Measurements from ENCODE around the gene CEP85L. TPM values are rescaled to one million over a fixed set of nuclear protein-coding genes. Genes with fewer than 3 reads are reported as not detected.

CEP85L gene
- 9.1 TPM for polyA plus RNA-seq (2012; ENCODE audit: insufficient read depth, insufficient read length)

DNA sequence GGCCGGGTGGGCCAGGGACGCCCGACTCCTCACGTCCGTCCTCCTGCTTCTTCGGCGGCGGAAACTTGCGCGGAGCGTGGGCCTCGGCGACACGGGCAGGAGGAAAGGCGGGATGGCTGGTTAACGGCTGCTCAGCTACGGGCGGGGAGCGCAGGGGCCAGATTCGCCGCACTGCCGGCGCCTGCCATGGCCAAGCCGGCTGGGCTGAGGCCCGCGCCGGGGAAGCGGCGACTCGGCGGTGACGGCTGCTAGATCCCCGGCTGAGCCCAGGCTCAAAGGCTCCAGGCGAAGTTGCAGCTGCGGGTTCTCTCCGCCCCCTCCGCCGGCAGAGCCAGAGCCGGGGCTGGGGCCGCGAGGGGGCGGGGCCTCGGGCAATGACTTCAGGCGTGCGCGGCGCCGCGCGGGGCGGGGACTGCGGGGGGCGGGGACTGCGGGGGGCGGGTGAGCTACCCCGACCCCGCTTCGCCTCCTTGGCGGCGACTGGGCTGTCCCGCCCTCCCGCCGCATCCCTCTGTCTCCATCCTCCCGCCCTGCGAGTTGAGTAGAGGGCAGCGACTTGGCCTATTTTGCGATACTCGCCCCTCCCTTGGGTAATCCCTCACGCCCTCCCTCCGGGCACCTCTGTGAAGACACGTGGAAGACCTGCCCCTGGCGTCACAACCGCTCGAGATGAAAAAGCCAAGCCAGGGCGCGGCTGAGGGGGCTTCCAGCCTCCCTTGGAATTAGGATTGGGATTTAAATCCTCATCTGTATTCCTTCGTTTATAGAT lies at the start of gene CEP85L:
Gene CEP85L (minus strand): TSS at position 310 of the 769 bp plus-strand sequence. CDS start 322 bp downstream, outside the sequence.
- DNase-seq (ENCODE audit: low read depth, low spot score) = peak; percentile 87
- peak within 1 kb of the TSS; percentile 72 for H3K4me3 ChIP-seq (ENCODE audit: low read length)

GRCh38 chr6:118700531-118700930 lies 49.1 kb upstream of the CEP85L start:
- DNase-seq (ENCODE audit: low read depth, low spot score) = no peak
- no peak overlapping the region for H3K4me3 ChIP-seq (ENCODE audit: low read length)

- no peak overlapping the region for H3K4me3 ChIP-seq (ENCODE audit: low read length)
- DNase-seq (ENCODE audit: low read depth, low spot score) = no peak
These were observed 46.2 kb upstream of the CEP85L start for GRCh38 chr6:118697554-118697953.

DNA sequence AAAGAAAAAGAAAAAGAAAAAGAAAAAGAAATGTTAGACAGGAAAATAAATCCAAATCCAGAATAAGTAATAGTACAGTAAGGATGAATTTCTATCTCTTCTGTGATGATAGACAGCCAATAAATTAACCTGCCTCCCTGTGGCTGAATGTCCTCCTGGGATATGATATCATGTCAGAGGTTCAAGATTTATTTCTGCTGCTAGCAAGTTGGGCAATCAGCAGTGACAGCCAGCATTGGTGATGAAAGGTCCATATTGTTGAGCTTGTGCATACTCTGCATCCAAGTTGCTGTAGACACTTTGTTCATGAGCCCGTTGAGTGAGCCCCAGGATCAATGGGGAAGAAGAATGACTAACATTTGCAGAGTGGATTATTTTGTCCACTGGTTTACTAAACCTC lies 44.9 kb upstream of the CEP85L start:
- no peak overlapping the region for H3K4me3 ChIP-seq (ENCODE audit: low read length)

DNA sequence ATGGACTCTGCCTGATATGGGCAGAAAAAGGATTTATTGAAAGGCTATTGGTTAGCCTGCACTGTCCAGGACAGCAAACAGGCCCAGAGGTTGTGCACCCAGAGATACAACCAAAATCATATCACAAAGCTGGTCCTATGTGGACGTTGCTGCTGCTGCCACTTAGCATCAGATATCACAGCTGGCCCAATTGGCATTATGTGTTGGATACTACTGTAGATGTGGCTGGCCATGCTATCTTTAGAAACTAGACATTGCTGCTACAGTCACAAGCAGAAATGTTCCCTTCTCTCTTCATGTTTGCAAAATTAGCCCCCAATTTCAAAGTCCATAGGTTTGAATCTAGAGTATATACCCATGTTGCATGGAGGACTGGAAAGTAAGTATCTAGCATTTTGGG lies 42.2 kb upstream of the CEP85L start:
- no peak overlapping the region for H3K4me3 ChIP-seq (ENCODE audit: low read length)
- DNase-seq (ENCODE audit: low read depth, low spot score) = no peak

More for the DNA sequence above, 44.9 kb upstream of the CEP85L start:
- DNase-seq (ENCODE audit: low read depth, low spot score) = no peak

DNA sequence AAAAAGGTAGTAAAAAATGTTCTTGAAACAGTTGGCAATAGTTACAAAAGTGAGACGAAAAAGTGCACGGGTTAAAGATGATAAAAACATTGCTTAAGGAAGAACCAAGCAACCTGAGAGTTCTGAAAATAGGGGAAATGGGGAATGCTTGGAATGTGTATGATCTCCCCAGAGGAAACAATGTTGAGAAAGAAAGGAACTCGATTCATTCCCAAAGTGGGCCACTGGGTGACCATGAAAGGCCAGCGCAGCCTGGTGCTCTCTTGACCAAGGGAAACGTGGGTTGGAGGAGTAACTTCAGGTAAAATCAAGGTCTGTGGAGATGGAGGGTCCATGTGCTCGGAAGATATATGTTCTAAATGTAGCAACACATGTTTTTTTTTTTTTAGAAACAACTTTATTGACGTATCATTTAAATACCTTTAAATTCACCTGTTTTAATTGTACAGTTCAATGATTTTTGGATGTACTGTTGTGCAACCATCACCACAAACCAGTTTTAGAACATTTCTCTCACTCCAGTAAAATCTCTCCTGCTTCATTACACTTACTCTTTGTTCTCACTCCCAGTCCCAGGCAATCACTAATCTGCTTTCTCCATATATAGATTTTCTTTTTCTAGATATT lies 34.5 kb upstream of the CEP85L start:
- no peak overlapping the region for H3K4me3 ChIP-seq (ENCODE audit: low read length)
- DNase-seq (ENCODE audit: low read depth, low spot score) = no peak

DNA sequence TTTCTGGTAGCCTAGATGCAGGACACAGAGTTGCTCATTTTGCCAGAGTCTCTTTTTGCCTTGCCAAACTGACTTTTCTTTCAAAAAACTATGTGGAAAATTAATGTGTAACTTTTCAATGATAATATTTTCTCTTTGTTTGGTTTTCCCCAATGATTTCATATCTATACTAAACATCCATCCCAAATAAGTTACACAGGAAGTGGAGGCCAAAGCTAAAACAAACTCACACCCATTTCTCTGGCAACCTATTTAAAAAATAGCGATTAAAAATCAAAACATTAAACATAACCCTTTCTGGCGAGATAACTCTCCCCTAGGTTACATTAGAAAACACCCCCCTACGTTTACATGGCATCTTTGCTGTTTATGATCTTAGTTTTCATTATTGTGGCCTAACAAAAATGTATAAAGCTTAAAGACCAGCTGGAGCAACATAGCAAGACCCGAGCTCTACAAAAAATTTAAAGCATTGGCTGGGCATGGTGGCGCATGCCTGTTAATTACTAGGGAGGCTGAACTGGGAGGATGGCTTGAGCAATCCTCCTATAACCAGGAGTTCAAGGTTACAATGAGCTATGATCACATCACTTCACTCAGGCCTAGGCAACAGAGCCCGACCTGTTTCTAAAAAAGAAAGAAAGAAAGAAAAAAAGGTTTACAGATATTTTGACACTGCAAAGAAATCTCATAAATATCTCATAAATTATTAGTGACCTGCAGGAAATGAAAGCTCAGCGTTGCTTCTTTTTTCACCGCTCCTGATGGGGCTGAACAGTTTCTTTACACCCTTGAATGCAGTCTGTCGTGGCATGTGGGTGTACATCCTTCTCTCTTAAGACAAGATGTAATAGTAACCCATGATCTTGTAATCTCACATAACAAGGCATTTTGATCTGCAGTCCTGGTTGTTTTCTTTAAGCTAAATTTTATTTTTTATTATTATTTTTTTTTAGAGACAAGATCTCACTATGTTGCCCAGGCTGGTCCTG lies 32.8 kb upstream of the CEP85L start:
- H3K4me3 ChIP-seq (ENCODE audit: low read length) = no peak overlapping the region
- DNase-seq (ENCODE audit: low read depth, low spot score) = no peak

DNA sequence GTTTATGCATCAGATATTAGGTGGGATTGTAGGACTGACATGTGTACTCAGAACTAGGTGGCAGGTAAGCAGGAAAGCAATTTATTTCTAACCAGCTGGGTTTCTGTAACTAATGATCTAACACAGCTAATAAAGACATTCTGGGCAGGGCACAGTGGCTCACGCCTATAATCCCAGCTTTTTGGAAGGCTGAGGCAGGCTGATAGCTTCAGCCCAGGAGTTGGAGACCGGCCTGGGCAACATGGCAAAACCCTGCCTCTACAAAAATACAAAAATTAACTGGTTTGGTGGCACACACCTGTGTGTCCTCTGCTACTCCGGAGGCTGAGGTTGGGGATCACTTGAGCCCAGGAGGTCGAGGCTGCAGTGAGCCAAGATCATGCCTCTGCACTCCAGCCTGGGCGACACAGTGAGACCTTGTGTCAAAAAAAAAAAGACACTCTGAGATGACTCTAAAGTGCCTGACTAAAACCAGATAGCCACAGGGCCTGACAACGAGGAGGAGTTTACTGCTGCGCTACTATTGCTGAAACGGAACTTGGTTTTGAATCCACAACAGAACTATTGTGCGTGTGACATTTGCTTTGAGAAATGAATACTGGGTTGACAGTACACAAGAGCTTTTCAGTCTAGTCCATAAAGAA lies 29.2 kb upstream of the CEP85L start:
- H3K4me3 ChIP-seq (ENCODE audit: low read length) = no peak overlapping the region
- no peak for DNase-seq (ENCODE audit: low read depth, low spot score)

- DNase-seq (ENCODE audit: low read depth, low spot score) = no peak
- no peak overlapping the region for H3K4me3 ChIP-seq (ENCODE audit: low read length)
These were observed 28.0 kb upstream of the CEP85L start for GRCh38 chr6:118679327-118679901.

- no peak overlapping the region for H3K4me3 ChIP-seq (ENCODE audit: low read length)
- no peak for DNase-seq (ENCODE audit: low read depth, low spot score)
These were observed 27.5 kb upstream of the CEP85L start for GRCh38 chr6:118678866-118679265.

- no peak overlapping the region for H3K4me3 ChIP-seq (ENCODE audit: low read length)
- no peak for DNase-seq (ENCODE audit: low read depth, low spot score)
These were observed 25.8 kb upstream of the CEP85L start for GRCh38 chr6:118677193-118677592.

DNA sequence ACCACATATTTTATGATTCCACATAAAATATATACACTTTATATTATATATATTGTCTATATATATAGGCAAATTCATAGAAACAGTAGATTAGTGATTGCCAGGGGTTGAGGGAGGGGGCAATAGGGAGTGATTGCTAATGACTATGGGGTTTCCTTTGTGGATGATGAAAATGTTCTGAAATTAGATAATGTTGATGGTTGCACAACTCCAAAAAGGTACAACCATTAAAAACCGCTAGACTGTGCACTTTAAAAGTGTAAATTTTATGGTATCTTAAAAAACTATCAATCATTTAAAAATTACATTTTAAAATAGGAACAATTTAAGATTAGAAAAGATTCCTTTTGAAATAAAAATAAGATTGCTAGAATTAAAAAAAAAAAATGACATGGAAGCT lies 23.8 kb upstream of the CEP85L start:
- no peak for DNase-seq (ENCODE audit: low read depth, low spot score)
- H3K4me3 ChIP-seq (ENCODE audit: low read length) = no peak overlapping the region

DNA sequence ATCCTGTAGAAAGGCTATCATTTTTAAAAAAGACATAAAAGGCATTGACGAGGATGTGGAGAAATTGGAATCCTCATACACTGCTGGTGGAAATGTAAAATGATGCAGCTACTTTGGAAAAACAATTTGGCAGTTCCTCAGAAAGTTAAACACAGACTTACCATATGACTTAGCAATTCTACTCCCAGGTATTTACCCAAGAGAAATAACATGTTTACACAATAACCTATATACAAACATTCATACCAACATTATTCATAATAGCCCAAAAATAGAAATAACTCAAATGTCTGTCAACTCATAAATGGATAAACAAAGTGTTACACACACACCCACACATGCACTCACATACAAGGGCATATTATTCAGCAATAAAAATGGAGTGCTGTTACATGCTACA lies 23.4 kb upstream of the CEP85L start:
- no peak for DNase-seq (ENCODE audit: low read depth, low spot score)

DNA sequence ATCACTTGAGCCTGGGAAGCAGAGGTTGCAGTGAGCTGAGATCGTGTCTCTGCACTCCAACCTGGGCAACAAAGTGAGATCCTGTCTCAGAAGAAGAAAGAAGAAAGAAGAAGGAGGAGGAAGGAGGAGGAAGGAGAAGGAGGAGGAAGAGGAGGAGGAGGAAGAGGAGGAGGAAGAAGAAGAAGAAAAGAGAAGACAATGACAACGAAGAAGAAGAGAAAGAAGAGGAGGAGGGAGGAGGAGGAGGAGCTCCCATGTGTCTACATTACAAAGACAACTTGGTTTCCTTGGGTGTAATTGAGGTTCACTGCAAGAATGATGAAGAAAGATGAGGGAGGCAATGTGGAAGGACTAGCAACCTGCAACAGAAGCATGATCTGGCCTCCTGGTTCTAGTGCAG lies 21.3 kb upstream of the CEP85L start:
- DNase-seq (ENCODE audit: low read depth, low spot score) = no peak
- H3K4me3 ChIP-seq (ENCODE audit: low read length) = no peak overlapping the region

More for the DNA sequence above, 23.4 kb upstream of the CEP85L start:
- H3K4me3 ChIP-seq (ENCODE audit: low read length) = no peak overlapping the region

DNA sequence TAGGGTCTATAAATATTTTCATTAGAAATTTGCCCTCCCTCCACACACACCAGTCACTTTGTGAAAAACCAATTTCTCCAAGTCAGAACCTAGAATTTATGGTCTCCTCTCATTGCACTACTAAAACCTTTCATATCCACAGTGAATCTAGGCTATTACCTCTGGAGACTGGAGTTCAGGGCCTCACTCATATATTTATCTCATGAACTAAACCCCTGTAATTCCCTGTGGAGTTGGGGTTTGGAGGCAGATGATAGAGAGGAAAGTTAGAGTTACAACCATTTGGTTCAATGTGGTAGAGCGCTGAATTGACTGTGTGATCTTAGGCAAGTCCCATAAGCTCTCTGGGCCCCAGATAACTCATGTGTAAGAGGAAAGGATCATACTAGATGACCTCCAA lies 18.2 kb upstream of the CEP85L start:
- H3K4me3 ChIP-seq (ENCODE audit: low read length) = no peak overlapping the region
- no peak for DNase-seq (ENCODE audit: low read depth, low spot score)

DNA sequence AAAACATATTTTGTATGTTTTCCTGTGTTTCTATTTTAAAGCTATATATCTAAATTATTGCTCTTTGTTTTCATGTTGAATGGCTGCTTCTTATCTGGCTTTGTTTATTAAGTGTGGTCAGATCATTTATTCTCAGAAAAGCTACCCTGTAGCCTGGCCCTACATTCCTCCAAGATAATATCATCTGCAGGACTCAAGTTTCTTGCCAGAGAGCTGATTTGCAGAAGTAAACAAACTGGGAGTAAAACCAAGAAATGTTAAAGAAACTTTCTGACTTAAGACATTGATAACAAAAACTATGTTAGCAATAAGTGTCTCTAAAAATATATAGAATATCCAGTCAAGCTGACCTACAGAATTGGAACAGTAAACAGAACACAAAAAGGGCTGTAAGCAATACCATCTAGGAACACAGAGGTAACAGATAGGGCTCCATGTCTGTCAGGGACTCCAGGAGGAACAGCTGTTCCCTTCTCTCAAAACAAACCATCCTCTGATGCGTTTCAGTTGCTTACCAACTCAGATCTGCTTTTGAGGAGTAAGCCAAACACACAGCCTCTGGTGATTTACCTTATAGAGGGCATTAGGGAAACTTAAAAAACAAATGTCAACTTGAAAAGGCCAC lies 17.5 kb upstream of the CEP85L start:
- no peak overlapping the region for H3K4me3 ChIP-seq (ENCODE audit: low read length)
- DNase-seq (ENCODE audit: low read depth, low spot score) = no peak

GRCh38 chr6:118667988-118668387 lies 16.6 kb upstream of the CEP85L start:
- DNase-seq (ENCODE audit: low read depth, low spot score) = no peak
- no peak overlapping the region for H3K4me3 ChIP-seq (ENCODE audit: low read length)

- peak overlapping the region; percentile 43 for H3K4me3 ChIP-seq (ENCODE audit: low read length)
- DNase-seq (ENCODE audit: low read depth, low spot score) = no peak
These were observed 13.6 kb upstream of the CEP85L start for GRCh38 chr6:118665011-118665410.
